ENCODE data around the gene ARID1A.

DNA sequence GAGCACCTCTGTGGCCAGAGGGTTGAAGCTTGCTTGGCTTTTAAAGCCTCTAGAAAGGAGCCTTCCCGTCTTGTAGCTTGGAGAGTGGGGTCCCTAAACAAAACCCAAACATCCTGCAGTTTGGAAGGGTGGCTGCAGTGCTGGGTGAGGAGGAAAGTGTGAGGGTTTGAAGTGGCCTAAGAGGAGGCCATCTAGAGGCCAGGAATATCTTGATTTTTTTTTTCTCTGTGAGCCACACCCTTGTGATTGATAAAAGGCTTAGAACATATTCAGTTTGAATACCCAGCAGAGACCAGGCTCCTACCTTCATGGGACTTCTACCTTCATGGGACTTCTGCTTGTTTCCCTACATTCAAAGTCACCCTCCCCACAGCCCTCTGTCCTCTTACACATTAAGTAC, 54.6 kb downstream of the ARID1A start:
- TF ChIP-seq, protein P1, sequence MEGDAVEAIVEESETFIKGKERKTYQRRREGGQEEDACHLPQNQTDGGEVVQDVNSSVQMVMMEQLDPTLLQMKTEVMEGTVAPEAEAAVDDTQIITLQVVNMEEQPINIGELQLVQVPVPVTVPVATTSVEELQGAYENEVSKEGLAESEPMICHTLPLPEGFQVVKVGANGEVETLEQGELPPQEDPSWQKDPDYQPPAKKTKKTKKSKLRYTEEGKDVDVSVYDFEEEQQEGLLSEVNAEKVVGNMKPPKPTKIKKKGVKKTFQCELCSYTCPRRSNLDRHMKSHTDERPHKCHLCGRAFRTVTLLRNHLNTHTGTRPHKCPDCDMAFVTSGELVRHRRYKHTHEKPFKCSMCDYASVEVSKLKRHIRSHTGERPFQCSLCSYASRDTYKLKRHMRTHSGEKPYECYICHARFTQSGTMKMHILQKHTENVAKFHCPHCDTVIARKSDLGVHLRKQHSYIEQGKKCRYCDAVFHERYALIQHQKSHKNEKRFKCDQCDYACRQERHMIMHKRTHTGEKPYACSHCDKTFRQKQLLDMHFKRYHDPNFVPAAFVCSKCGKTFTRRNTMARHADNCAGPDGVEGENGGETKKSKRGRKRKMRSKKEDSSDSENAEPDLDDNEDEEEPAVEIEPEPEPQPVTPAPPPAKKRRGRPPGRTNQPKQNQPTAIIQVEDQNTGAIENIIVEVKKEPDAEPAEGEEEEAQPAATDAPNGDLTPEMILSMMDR (IDR thresholded peaks at IDR 0.05) = no peak
- no peak for TF ChIP-seq POLR2A (IDR thresholded peaks at IDR 0.05)
- TF ChIP-seq POLR2AphosphoS5 (IDR thresholded peaks at IDR 0.05) = no peak

All from stomach (tissue), 4 donors.